BE2C (cell line): ENCODE results near the gene ATP6AP2. TPM values are rescaled to one million over a fixed set of nuclear protein-coding genes. Genes with fewer than 3 reads are reported as not detected.

Experiments used
- DNase-seq: peaks from one replicate; pipeline ENCODE4 v3.0.0-alpha.2; 2020
- H3K27me3 ChIP-seq: fragments of 250-450 bp; sonication (Bioruptor Pico); 2 replicates; pipeline ENCODE4 v1.5.1; 2020; ENCODE audit warnings: mild to moderate bottlenecking
- H3K36me3 ChIP-seq: fragments of 250-450 bp; sonication (Bioruptor Pico); 2 replicates; pipeline ENCODE4 v1.5.1; 2020; ENCODE audit warnings: mild to moderate bottlenecking
- H3K4me1 ChIP-seq: fragments of 250-450 bp; sonication (Bioruptor Pico); 2 replicates; pipeline ENCODE4 v1.5.1; 2020
- H3K4me3 ChIP-seq: 2 replicates; pipeline ENCODE4 v1.5.1; 2011; ENCODE audit warnings: low read depth, low read length
- H3K9me3 ChIP-seq: fragments of 250-450 bp; sonication (Bioruptor Pico); 2 replicates; pipeline ENCODE4 v1.5.1; 2020
- polyA plus RNA-seq: library from polyadenylated mRNA; unstranded; fragments of >200 nt; gene quantifications from one replicate; pipeline ENCODE4 v1.2.1, GENCODE V29; 2012; ENCODE audit warnings: low read depth, missing spikeins; ENCODE audit not compliant: insufficient read length, insufficient read depth
- TF ChIP-seq, protein P1 (sequence below): IDR thresholded peaks from 2 replicates; pipeline ENCODE4 v1.5.1; 2012; ENCODE audit warnings: mild to moderate bottlenecking, low read depth, low read length

ATP6AP2 gene, protein sequence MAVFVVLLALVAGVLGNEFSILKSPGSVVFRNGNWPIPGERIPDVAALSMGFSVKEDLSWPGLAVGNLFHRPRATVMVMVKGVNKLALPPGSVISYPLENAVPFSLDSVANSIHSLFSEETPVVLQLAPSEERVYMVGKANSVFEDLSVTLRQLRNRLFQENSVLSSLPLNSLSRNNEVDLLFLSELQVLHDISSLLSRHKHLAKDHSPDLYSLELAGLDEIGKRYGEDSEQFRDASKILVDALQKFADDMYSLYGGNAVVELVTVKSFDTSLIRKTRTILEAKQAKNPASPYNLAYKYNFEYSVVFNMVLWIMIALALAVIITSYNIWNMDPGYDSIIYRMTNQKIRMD
- polyA plus RNA-seq, result 150 TPM

DNA sequence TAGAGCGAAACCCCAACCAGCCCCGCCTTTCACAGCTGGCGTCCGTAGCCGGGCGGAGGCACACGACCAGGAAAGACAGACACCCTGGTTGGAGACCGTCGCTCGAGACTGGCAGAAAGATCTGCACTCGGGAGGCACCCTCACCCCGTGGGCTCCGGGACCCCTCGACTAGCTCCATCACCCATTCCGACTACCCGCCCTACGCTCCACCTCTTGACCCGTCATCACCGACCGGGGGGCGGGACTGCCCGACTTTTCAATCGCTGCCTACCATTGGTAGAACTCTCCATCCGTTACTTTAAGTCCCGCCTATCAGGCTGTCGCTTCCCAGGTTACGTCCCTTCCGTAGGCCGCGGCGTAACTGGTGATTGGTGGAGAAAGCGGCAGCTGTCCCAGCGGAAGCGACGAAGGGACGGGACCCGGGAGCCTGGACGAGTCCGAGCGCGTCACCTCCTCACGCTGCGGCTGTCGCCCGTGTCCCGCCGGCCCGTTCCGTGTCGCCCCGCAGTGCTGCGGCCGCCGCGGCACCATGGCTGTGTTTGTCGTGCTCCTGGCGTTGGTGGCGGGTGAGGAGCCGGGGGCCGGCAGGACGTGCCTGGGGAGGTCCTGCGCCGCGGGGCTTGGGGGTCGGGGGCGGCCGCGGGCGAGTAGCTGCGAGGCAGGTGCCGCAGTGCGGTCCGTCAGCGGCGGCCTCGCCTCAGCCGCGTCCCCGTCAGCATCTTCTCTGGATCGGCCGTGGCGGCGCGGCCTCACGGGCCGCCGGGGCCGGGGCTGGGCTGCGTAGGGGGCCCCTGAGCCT lies at the start of gene ATP6AP2:
ATP6AP2 (plus strand) TSS at position 434 of the 799 bp plus-strand sequence; CDS start at position 530, 96 bp downstream.
- H3K4me1 ChIP-seq, result no peaks in the 10 kb centered on the region
- H3K4me3 ChIP-seq, result peak within 1 kb of the TSS; percentile 74
- no peaks in the 10 kb centered on the region for H3K9me3 ChIP-seq
- peak; percentile 94 for DNase-seq
- H3K36me3 ChIP-seq, result no peaks in the 10 kb centered on the region
- no peaks in the 10 kb centered on the region for H3K27me3 ChIP-seq
- TF ChIP-seq, protein P1, sequence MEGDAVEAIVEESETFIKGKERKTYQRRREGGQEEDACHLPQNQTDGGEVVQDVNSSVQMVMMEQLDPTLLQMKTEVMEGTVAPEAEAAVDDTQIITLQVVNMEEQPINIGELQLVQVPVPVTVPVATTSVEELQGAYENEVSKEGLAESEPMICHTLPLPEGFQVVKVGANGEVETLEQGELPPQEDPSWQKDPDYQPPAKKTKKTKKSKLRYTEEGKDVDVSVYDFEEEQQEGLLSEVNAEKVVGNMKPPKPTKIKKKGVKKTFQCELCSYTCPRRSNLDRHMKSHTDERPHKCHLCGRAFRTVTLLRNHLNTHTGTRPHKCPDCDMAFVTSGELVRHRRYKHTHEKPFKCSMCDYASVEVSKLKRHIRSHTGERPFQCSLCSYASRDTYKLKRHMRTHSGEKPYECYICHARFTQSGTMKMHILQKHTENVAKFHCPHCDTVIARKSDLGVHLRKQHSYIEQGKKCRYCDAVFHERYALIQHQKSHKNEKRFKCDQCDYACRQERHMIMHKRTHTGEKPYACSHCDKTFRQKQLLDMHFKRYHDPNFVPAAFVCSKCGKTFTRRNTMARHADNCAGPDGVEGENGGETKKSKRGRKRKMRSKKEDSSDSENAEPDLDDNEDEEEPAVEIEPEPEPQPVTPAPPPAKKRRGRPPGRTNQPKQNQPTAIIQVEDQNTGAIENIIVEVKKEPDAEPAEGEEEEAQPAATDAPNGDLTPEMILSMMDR, result no peak

DNA sequence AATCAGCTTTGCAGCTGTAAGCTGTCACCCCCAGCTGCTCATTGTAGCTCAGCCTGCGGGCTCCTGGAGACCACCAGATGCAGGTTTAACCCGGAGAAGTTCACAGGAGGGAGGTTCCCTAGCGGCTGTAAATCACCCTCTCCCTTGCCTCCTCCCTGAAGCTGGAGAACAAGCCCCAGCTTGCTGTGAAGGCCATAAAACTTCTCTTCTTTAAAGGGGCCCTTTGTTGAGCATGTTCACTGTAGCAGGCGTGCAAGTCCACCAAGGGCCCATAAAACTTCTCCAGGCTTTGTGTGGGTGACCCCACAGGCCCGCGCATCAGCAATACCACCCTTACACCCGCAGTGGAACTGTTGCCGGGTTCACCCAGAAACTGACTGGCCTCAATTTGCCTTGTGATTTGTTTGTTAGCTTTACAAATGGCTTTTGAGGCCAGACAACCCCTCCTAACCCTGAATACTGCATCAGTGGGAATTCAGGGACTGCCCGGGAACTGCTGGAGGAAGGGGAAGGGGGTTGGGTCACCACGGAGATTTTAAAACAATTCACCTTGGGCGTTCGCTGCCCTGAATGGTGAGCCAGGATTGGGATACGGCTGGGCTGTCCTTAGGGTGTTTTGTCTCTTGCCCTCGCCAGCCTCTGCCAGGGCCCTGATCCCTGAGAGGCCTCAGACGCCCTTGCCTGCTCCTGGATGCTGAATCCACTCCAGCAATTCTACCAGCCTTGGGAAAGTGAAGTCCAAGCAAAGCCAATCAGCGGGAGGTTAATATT lies 49.5 kb upstream of the ATP6AP2 start:
- Histone ChIP-seq H3K4me1 (no peaks in the 10 kb centered on the region), H3K4me3 (no peak overlapping the region), H3K9me3 (no peaks in the 10 kb centered on the region), H3K27me3 (no peaks in the 10 kb centered on the region), H3K36me3 (no peaks in the 10 kb centered on the region)
- no peak for DNase-seq
- TF ChIP-seq, protein P1, result no peak

DNA sequence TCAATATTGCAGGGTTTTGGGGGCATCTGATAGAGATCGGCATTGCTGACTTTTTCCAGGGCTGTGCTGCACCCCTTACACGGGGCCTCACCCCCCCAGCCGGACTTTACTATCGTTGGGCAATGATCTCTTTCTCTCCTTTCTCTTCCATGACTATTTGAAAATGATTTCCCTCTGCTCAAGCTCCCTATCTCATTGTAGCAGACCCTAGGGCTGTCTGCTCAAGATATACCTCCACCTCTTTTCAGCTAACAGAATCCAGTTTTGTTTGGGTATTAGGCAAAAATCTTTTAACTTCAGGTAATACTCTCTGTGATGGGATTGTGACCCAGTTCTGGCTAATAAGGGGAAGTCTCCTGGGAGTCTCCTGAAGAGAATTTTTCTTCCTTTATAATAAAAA lies 43.5 kb upstream of the ATP6AP2 start:
- Histone ChIP-seq H3K4me1 (peaks cover 17% of the 10 kb centered on the region), H3K9me3 (no peaks in the 10 kb centered on the region), H3K4me3 (no peak overlapping the region), H3K36me3 (no peaks in the 10 kb centered on the region), H3K27me3 (no peaks in the 10 kb centered on the region)
- DNase-seq, result no peak
- TF ChIP-seq, protein P1, result no peak

DNA sequence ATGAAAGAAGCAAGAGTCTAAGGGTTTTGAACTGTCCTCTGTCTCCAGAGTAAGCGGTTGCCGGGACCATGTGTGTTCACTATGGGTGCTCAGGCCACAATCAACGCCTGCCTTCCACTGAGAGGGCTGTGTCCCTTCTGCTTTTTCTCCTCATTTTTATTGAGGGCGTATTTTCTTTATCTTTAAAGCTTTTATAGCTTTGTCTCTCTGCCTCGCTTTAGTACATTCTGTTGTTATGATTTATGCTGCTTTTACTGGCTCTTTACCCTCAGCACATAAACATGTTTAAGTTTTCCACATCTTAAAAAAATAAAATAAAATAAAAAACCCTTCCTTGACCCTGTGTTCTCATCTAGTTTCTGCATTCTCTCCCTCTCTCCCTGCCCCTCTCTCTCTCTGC lies 42.4 kb upstream of the ATP6AP2 start:
- peaks cover 22% of the 10 kb centered on the region for H3K4me1 ChIP-seq
- DNase-seq, result no peak
- H3K27me3 ChIP-seq, result no peaks in the 10 kb centered on the region
- H3K36me3 ChIP-seq, result no peaks in the 10 kb centered on the region
- TF ChIP-seq, protein P1, result no peak
- H3K9me3 ChIP-seq, result no peaks in the 10 kb centered on the region
- no peak overlapping the region for H3K4me3 ChIP-seq

- Histone ChIP-seq H3K9me3 (no peaks in the 10 kb centered on the region), H3K4me3 (peak overlapping the region; percentile 44), H3K36me3 (no peaks in the 10 kb centered on the region), H3K27me3 (no peaks in the 10 kb centered on the region), H3K4me1 (peaks cover 25% of the 10 kb centered on the region)
- DNase-seq, result peak; percentile 87
- TF ChIP-seq, protein P1, result peak; percentile 64
Observed at GRCh38 chrX:40539214-40540142, 41.3 kb upstream of the ATP6AP2 start.
